Measurements from ENCODE around the gene C5orf52.
A peak's percentile ranks its signal among the peaks of the same experiment; 100 is the strongest.
"Not testable (repeated sequence)": the region's sequence is repeated elsewhere in the genome, so short reads cannot be mapped to it uniquely, and the experiment has no call there.

C5orf52 gene

GRCh38 chr5:157713830-157714595 lies 42.7 kb downstream of the C5orf52 start:
- no peak for DNase-seq
- in situ Hi-C loops (cut with MboI; ENCODE audit: low pct_unique_long_range_greater_than_20kb, low sequenced_read_pairs), result no loop called here

GRCh38 chr5:157714596-157714864 lies 43.2 kb downstream of the C5orf52 start:
- in situ Hi-C loops (cut with MboI; ENCODE audit: low pct_unique_long_range_greater_than_20kb, low sequenced_read_pairs), result no loop called here

GRCh38 chr5:157718519-157718918 lies 47.2 kb downstream of the C5orf52 start:
- DNase-seq, result peak; percentile 66
- in situ Hi-C loops (cut with MboI; ENCODE audit: low pct_unique_long_range_greater_than_20kb, low sequenced_read_pairs), result no loop called here

More at GRCh38 chr5:157714596-157714864, 43.2 kb downstream of the C5orf52 start:
- DNase-seq, result no peak

- DNase-seq, result no peak
- in situ Hi-C loops (cut with MboI; ENCODE audit: low pct_unique_long_range_greater_than_20kb, low sequenced_read_pairs), result no loop called here
Measured at GRCh38 chr5:157719245-157719644, 47.9 kb downstream of the C5orf52 start.

- DNase-seq, result no peak
- in situ Hi-C loops (cut with MboI; ENCODE audit: low pct_unique_long_range_greater_than_20kb, low sequenced_read_pairs), result no loop called here
Measured at GRCh38 chr5:157721159-157721558, 49.8 kb downstream of the C5orf52 start.

- in situ Hi-C loops (cut with MboI; ENCODE audit: low pct_unique_long_range_greater_than_20kb, low sequenced_read_pairs); DNase-seq: not testable (repeated sequence)
Measured at GRCh38 chr5:157722895-157723294, 51.6 kb downstream of the C5orf52 start.

- in situ Hi-C loops (cut with MboI; ENCODE audit: low pct_unique_long_range_greater_than_20kb, low sequenced_read_pairs); DNase-seq: not testable (repeated sequence)
Measured at GRCh38 chr5:157726607-157727006, 55.3 kb downstream of the C5orf52 start.

- DNase-seq; in situ Hi-C loops (cut with MboI; ENCODE audit: low pct_unique_long_range_greater_than_20kb, low sequenced_read_pairs): not testable (repeated sequence)
Measured at GRCh38 chr5:157727858-157728257, 56.5 kb downstream of the C5orf52 start.
